ENCODE results near the gene FANCD2. TPM values are rescaled to one million over a fixed set of nuclear protein-coding genes. Genes with fewer than 3 reads are reported as not detected.

FANCD2 gene
- total RNA-seq, 1 donor from 2014 or later, result 2.1 TPM

- H3K4me3 ChIP-seq (ENCODE audit: low read depth, low read length), result no peak overlapping the region
- no peak for DNase-seq (ENCODE audit: low read depth)
- no peak for TF ChIP-seq CTCF (IDR thresholded peaks at IDR 0.05; ENCODE audit: insufficient read depth, low read length, severe bottlenecking)
- no peaks in the 10 kb centered on the region for H3K27me3 ChIP-seq (ENCODE audit: control insufficient read depth, insufficient read depth, low read length)
- FAIRE-seq, result no peak
- peaks cover 10% of the 10 kb centered on the region for H3K36me3 ChIP-seq (ENCODE audit: control insufficient read depth, insufficient read depth, low read length)
These were observed 6.9 kb upstream of the FANCD2 start for GRCh38 chr3:10019326-10019725.

- DNase-seq (ENCODE audit: low read depth), result no peak
- no peak for FAIRE-seq
- peaks cover 10% of the 10 kb centered on the region for H3K36me3 ChIP-seq (ENCODE audit: control insufficient read depth, insufficient read depth, low read length)
- H3K4me3 ChIP-seq (ENCODE audit: low read depth, low read length), result no peak overlapping the region
- no peaks in the 10 kb centered on the region for H3K27me3 ChIP-seq (ENCODE audit: control insufficient read depth, insufficient read depth, low read length)
- no peak for TF ChIP-seq CTCF (IDR thresholded peaks at IDR 0.05; ENCODE audit: insufficient read depth, low read length, severe bottlenecking)
These were observed 4.1 kb upstream of the FANCD2 start for GRCh38 chr3:10021856-10022775.

GRCh38 chr3:10023587-10024310 lies 2.5 kb upstream of the FANCD2 start:
- TF ChIP-seq CTCF (IDR thresholded peaks at IDR 0.05; ENCODE audit: insufficient read depth, low read length, severe bottlenecking), result no peak
- FAIRE-seq, result no peak
- peaks cover 7% of the 10 kb centered on the region for H3K36me3 ChIP-seq (ENCODE audit: control insufficient read depth, insufficient read depth, low read length)
- H3K27me3 ChIP-seq (ENCODE audit: control insufficient read depth, insufficient read depth, low read length), result no peaks in the 10 kb centered on the region
- DNase-seq (ENCODE audit: low read depth), result peak; percentile 85
- no peak overlapping the region for H3K4me3 ChIP-seq (ENCODE audit: low read depth, low read length)

- FAIRE-seq (no peak), DNase-seq (ENCODE audit: low read depth) (no peak)
- Histone ChIP-seq H3K27me3 (ENCODE audit: control insufficient read depth, insufficient read depth, low read length) (no peaks in the 10 kb centered on the region), H3K4me3 (ENCODE audit: low read depth, low read length) (peak overlapping the region; percentile 77), H3K36me3 (ENCODE audit: control insufficient read depth, insufficient read depth, low read length) (peaks cover 7% of the 10 kb centered on the region)
- no peak for TF ChIP-seq CTCF (IDR thresholded peaks at IDR 0.05; ENCODE audit: insufficient read depth, low read length, severe bottlenecking)
These were observed 793 bp upstream of the FANCD2 start for GRCh38 chr3:10025205-10026083.

- no peak for FAIRE-seq
- no peak for DNase-seq (ENCODE audit: low read depth)
- no peak for TF ChIP-seq CTCF (IDR thresholded peaks at IDR 0.05; ENCODE audit: insufficient read depth, low read length, severe bottlenecking)
- Histone ChIP-seq H3K27me3 (ENCODE audit: control insufficient read depth, insufficient read depth, low read length) (no peaks in the 10 kb centered on the region), H3K36me3 (ENCODE audit: control insufficient read depth, insufficient read depth, low read length) (no peaks in the 10 kb centered on the region), H3K4me3 (ENCODE audit: low read depth, low read length) (no peak overlapping the region)
These were observed 14.8 kb downstream of the FANCD2 start for GRCh38 chr3:10041034-10041433.

Measured in bronchial epithelial cell (primary cell).